ENCODE results near the gene SYNGR1. TPM values are rescaled to one million over a fixed set of nuclear protein-coding genes. Genes with fewer than 3 reads are reported as not detected.
"Not testable (repeated sequence)": the region's sequence is repeated elsewhere in the genome, so short reads cannot be mapped to it uniquely, and the experiment has no call there.

Gene SYNGR1
- total RNA-seq, 3 donors from 2014 or later, result 0.43 to 1.4 (median 1.2) TPM

DNA sequence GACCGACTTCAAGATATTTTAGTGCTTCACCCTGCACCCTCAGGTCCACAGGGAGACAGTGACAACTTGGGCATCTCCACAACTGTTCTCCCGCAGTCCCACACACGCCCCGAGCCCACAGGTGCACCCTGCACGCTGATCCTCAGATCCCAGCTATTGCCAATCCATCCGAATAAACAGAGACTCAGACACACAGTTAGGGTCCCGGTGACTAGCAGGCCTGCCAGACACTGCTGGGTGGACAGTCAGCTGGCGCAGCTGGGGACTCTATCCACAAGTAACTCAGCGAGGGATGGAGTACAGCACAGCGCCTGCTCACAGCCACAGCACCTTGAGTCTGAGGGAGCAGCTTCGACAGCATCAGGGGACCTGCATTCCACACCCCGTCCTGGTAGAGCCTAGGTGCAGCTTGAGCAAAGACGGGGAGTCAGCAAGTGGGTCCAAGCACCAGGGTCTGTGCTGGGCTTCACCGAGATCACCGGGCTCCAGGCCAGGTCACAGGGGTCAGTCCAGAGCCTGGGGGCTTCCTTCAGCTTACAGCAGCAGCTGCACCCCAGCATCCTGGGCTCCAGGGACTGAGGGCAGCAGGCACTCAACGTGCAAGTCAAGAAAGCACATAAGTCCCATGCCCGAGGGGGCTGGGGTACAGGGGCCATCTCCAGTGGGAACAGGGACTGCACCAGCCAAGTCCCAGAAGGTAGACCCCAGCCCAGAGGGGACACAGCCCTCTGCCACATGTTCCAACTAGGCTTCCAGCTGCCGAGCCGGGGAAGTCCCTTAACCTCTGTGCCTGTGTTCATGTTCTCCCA, 38.0 kb upstream of the SYNGR1 start:
- Mint-ChIP-seq H3K4me3 (peak overlapping the region; percentile 42), H3K4me1 (ENCODE audit: low read depth) (peaks cover 49% of the 10 kb centered on the region), H3K27me3 (ENCODE audit: low read depth) (no peaks in the 10 kb centered on the region), H3K36me3 (ENCODE audit: insufficient read depth) (peaks cover 45% of the 10 kb centered on the region), H3K9me3 (no peaks in the 10 kb centered on the region)
- peak; percentile 11 to 18 for ATAC-seq
- DNase-seq, result no peak

GRCh38 chr22:39312410-39312809, 37.4 kb upstream of the SYNGR1 start:
- Mint-ChIP-seq H3K4me3 (peak overlapping the region; percentile 35), H3K9me3 (no peaks in the 10 kb centered on the region), H3K4me1 (ENCODE audit: low read depth) (peaks cover 54% of the 10 kb centered on the region), H3K27me3 (ENCODE audit: low read depth) (no peaks in the 10 kb centered on the region), H3K36me3 (ENCODE audit: insufficient read depth) (peaks cover 51% of the 10 kb centered on the region)
- ATAC-seq (no peak), DNase-seq (no peak)

DNA sequence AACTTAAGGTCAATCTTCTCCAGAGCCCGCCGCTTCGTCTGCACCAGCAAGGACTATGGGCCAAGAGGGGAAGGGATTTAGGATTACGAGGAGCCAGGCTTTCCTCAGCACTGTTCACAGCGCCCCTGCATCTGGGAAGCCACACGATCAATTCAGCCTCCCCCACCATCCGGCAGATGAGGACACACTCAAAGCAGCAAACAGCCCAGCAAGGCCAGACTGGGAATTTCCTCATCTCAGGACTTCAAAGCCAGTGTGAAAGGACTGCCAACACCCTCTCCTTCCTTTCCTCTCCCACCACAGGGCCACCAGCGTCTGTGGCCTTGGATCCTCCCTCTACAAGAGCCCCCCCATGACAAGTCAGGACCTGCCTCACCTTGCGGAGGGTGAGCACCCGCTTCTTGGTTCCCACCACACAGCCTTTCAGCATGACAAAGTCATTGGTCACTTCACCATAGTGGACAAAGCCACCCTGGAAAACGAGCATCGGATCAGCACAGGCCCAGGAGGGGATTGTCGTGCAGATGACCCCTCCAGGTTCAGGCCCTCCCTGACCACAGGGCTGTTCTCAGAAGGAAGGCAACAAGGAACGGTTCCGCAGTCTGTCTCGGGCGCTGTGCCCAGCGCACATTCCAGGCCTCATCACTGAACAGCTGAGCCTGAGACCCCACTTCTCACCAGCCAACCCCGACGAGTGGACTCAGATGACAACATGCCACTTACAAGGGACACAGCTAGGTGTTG, 36.4 kb upstream of the SYNGR1 start:
- Mint-ChIP-seq H3K4me1 (ENCODE audit: low read depth) (peaks cover 61% of the 10 kb centered on the region), H3K36me3 (ENCODE audit: insufficient read depth) (peaks cover 61% of the 10 kb centered on the region), H3K4me3 (peak overlapping the region; percentile 43), H3K27me3 (ENCODE audit: low read depth) (no peaks in the 10 kb centered on the region), H3K9me3 (no peaks in the 10 kb centered on the region)
- ATAC-seq (no peak), DNase-seq (no peak)

DNA sequence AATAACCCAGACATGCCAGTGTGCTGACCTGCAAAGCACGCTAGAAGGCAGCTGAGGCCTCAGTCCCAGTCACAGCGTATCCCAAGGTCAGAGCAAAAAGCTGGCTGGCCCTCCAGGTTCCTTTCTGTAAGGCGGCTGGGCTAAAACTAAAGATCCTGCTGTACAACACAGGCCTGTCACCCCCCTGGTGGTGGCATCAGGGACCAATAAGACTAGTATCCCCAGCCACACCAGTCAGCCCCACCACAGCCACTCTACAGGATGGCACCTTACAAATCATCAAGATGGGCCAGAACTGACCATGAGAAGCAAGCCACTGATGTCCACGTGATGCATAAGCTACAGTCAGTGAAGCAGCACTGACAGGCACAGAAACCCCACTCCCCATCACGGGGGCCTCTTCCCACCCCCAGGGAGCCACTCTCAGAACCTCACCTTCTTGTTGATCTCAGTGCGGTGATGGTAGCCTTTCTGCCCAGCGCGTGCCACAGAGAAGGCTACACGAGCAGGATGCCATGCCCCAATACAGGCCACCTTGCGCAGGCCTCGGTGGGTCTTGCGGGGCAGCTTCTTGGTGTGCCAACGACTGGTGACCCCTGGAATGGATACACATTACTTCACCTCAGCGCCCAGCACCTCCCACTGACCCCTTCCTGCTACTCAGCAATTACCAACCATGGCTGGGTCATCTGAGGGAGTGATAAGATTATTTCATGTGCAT, 35.4 kb upstream of the SYNGR1 start:
- Mint-ChIP-seq H3K36me3 (ENCODE audit: insufficient read depth) (peaks cover 71% of the 10 kb centered on the region), H3K4me1 (ENCODE audit: low read depth) (peaks cover 55% of the 10 kb centered on the region), H3K9me3 (no peaks in the 10 kb centered on the region), H3K27me3 (ENCODE audit: low read depth) (peaks cover 2% of the 10 kb centered on the region), H3K4me3 (peak overlapping the region; percentile 100)
- no peak for DNase-seq
- ATAC-seq, result no peak

DNA sequence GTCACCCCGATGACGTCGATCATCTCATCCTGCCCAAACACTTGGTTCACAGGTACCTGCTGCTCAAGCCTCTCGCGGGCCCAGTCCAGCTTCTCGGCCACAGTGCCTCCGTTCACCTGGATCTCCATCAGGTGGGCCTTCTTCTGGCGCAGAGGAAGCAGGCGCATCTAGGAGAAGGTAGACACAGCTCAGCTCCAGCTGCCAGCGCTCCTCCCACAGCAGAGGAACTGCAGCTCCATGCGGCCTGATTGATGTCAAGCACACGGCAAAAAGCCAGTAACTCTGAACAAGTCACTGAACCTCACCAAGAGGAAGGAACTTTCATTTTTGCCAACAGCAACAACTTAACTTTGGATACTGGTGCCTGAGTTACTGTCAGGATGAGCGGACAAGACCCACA, 34.4 kb upstream of the SYNGR1 start:
- ATAC-seq (no peak), DNase-seq (no peak)
- peaks cover 3% of the 10 kb centered on the region for H3K27me3 Mint-ChIP-seq (ENCODE audit: low read depth)
- peaks cover 49% of the 10 kb centered on the region for H3K4me1 Mint-ChIP-seq (ENCODE audit: low read depth)
- no peaks in the 10 kb centered on the region for H3K9me3 Mint-ChIP-seq
- H3K4me3 Mint-ChIP-seq, result peak overlapping the region; percentile 100
- H3K36me3 Mint-ChIP-seq (ENCODE audit: insufficient read depth), result peaks cover 73% of the 10 kb centered on the region

GRCh38 chr22:39316440-39317083, 33.2 kb upstream of the SYNGR1 start:
- H3K27me3 Mint-ChIP-seq (ENCODE audit: low read depth), result peaks cover 3% of the 10 kb centered on the region
- ATAC-seq, result peak; percentile 29 to 33
- H3K36me3 Mint-ChIP-seq (ENCODE audit: insufficient read depth), result peaks cover 71% of the 10 kb centered on the region
- H3K4me3 Mint-ChIP-seq, result peak overlapping the region; percentile 100
- peaks cover 50% of the 10 kb centered on the region for H3K4me1 Mint-ChIP-seq (ENCODE audit: low read depth)
- peak; percentile 72 for DNase-seq
- no peaks in the 10 kb centered on the region for H3K9me3 Mint-ChIP-seq

- Mint-ChIP-seq H3K9me3 (no peaks in the 10 kb centered on the region), H3K36me3 (ENCODE audit: insufficient read depth) (peaks cover 67% of the 10 kb centered on the region), H3K27me3 (ENCODE audit: low read depth) (peaks cover 3% of the 10 kb centered on the region), H3K4me1 (ENCODE audit: low read depth) (peaks cover 47% of the 10 kb centered on the region), H3K4me3 (peak overlapping the region; percentile 100)
- no peak for ATAC-seq
- no peak for DNase-seq
Observed at GRCh38 chr22:39317084-39317774, 32.6 kb upstream of the SYNGR1 start.

DNA sequence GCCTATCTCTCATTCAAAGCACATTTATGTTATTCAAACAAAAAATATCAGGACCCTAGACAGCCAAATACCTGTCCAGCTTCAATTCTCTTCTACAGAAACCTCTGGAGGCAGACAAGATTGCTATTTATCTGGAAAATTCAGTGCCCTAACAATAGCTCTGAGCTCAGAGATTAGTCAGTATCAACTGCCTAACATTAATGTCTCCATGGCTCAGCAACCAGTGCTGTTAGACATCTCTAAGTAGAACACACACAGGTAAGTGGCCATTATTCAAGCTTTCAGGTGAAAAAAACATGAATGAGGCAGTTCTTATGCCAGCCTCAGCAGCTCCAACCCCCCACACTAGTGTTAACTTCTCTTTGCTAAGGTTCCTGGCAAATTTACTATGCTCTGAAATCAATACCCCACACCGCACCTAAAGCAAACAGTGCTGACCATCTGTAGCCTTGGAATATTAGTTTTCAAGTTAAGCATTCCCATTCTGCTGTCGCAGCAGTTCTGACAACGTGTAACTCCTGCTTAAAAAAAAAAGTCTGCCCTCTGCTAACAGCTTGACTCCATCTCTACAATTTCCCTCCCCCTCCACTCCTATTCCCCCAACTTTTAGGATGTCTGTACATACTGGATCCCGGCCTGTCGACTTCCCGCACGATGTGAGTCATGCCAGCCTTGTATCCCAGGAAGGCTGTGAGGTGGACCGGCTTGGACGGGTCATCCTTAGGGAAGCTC, 31.9 kb upstream of the SYNGR1 start:
- DNase-seq, result no peak
- Mint-ChIP-seq H3K4me3 (peak overlapping the region; percentile 100), H3K4me1 (ENCODE audit: low read depth) (peaks cover 47% of the 10 kb centered on the region), H3K36me3 (ENCODE audit: insufficient read depth) (peaks cover 61% of the 10 kb centered on the region), H3K9me3 (no peaks in the 10 kb centered on the region), H3K27me3 (ENCODE audit: low read depth) (peaks cover 3% of the 10 kb centered on the region)
- ATAC-seq, result no peak

DNA sequence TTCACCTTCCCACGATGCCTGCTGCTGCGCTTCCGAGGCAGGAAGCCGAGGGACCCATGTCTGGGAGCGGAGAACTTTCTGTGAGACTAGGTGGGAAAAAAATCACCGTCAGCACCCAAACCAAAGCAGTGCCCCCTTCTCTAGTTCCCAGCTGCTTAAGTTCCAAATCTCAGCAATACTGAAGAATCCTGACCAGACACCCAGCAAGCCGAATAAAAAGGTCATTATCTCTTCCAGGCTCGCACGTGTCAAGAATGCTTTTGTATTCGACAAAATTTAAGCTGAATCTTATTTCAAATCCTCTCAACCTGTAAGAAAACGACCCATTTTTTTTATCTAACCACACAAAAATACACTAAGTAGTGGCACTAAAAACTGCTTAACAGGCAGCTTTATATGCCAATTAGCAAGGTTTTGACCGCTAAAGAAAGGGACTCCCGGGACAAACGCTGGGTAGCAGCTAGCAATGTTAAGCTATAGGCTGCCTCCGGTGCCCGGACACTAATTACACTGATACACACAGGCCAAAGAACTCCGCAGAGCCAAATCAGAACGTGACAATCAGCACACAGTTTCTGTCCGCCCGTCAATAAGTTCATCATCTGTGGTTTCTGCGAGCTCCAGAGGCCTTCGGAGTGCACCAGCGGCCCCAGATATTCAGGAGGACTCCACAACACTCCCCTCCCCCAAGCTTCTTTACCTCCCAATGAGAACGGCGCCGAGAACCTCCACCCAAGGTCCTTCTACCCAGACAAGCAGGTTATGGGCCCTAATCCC, 31.1 kb upstream of the SYNGR1 start:
- Mint-ChIP-seq H3K4me3 (peak overlapping the region; percentile 100), H3K27me3 (ENCODE audit: low read depth) (peaks cover 3% of the 10 kb centered on the region), H3K4me1 (ENCODE audit: low read depth) (peaks cover 42% of the 10 kb centered on the region), H3K36me3 (ENCODE audit: insufficient read depth) (peaks cover 53% of the 10 kb centered on the region), H3K9me3 (no peaks in the 10 kb centered on the region)
- ATAC-seq, result no peak
- DNase-seq, result peak; percentile 36

DNA sequence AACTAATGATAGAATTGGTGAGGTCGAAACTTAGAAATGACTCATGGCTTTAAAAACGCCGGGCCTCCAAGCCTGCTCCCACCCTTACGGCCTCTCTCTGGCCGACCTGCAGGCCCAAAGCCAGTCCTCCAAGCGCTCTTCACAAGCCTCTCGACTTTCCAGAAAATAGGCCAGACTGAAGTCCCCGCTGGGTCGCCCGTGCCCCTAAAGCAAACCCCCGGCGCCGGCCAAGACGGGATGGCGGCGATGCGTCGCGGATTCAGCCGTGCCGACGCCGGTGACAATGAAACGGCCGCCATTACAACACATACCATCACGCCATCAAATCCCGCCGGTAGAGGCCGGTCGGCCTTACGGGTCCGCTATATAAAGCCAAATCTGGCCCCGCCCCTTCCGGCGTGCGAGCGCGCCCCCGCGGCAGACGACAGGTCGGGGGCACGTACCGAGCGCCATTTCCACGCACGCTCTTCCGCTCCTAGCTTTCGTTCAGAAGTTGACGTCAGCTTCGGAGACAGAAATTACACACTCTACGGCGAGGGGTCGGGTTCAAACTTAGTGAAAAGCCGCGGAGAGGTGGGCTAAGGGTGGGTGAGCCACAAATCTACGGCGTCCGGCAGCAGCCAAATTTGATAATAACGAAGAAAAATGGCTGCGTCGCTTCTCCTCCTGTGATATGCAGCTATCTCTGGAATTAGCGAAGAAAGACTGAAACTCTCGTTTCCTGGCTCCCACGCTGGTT, 30.3 kb upstream of the SYNGR1 start, which contains the start of gene RPL3:
Gene RPL3 (minus strand): TSS at position 340 of the 739 bp plus-strand sequence. CDS start 26 bp downstream, at position 314.
- DNase-seq (peak; percentile 98), ATAC-seq (peak; percentile 73 to 82)
- Mint-ChIP-seq H3K36me3 (ENCODE audit: insufficient read depth) (peaks cover 50% of the 10 kb centered on the region), H3K4me1 (ENCODE audit: low read depth) (peaks cover 37% of the 10 kb centered on the region), H3K4me3 (peak within 1 kb of the TSS; percentile 100), H3K9me3 (no peaks in the 10 kb centered on the region), H3K27me3 (ENCODE audit: low read depth) (peaks cover 3% of the 10 kb centered on the region)

- peaks cover 27% of the 10 kb centered on the region for H3K4me1 Mint-ChIP-seq (ENCODE audit: low read depth)
Observed at GRCh38 chr22:39320616-39321029, 29.2 kb upstream of the SYNGR1 start.

DNA sequence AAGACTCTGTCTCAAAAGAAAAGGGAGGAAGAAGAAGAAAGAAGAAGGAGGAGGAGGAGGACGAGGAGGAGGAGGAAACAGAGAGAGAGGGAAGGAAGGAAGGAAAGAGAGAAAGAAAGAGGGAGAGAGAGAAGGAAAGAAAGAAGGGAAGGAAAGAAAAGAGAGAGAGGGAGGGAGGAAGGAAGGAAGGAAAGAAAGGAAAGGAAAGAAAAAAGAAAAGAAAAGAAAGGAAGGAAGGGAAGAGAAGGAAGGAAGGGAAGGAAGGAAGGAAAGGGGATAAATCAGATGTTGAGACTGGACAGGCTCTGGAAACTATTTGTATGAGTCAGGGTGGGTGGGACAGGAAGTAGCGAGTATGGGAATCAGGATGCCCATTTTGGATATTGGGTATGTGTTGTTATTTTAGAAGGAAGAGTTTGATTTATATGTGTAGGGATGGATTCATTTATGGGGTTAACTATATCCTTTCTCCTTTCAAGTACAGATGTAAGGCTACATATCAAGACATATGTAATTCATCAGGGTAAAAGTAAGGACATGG, 24.3 kb upstream of the SYNGR1 start:
- DNase-seq (no peak), ATAC-seq (no peak)
- Mint-ChIP-seq H3K4me3 (no peak overlapping the region), H3K4me1 (ENCODE audit: low read depth) (peaks cover 2% of the 10 kb centered on the region), H3K36me3 (ENCODE audit: insufficient read depth) (no peaks in the 10 kb centered on the region), H3K9me3 (no peaks in the 10 kb centered on the region), H3K27me3 (ENCODE audit: low read depth) (no peaks in the 10 kb centered on the region)

More at GRCh38 chr22:39320616-39321029, 29.2 kb upstream of the SYNGR1 start:
- not testable (repeated sequence) for H3K27me3 Mint-ChIP-seq (ENCODE audit: low read depth); ATAC-seq; DNase-seq; H3K9me3 Mint-ChIP-seq
- Mint-ChIP-seq H3K4me3 (peak overlapping the region; percentile 100), H3K36me3 (ENCODE audit: insufficient read depth) (peaks cover 38% of the 10 kb centered on the region)

All from activated T-cell treated with anti-CD3 and anti-CD28 coated beads, Interleukin-2, amount 50 U/mL, for 4 hours (primary cell).